H9 (cell line): Measurements from ENCODE around the gene KLHL13. TPM values are rescaled to one million over a fixed set of nuclear protein-coding genes. Genes with fewer than 3 reads are reported as not detected.

Experiments
- DNase-seq: peaks from one replicate; pipeline ENCODE4 v3.0.0-alpha.2; 2017
- H2AFZ ChIP-seq: one replicate; pipeline ENCODE4 v1.6.1; 2013; ENCODE audit warnings: mild to moderate bottlenecking, low read length, control low read depth, moderate library complexity
- H2AK5ac ChIP-seq: 2 replicates; pipeline ENCODE4 v1.6.1; 2013; ENCODE audit warnings: low read length, control low read depth, mixed read lengths; ENCODE audit not compliant: insufficient read length
- H2BK120ac ChIP-seq: one replicate; pipeline ENCODE4 v1.6.1; 2013; ENCODE audit warnings: low read depth, mild to moderate bottlenecking, low read length, control low read depth, inconsistent platforms; ENCODE audit not compliant: poor library complexity, severe bottlenecking
- H2BK12ac ChIP-seq: 2 replicates; pipeline ENCODE4 v1.6.1; 2013; ENCODE audit warnings: low read length, control low read depth, mixed read lengths, low read depth; ENCODE audit not compliant: insufficient read length
- H2BK15ac ChIP-seq: 2 replicates; pipeline ENCODE4 v1.6.1; 2013; ENCODE audit warnings: low read depth, low read length, control low read depth
- H2BK20ac ChIP-seq: one replicate; pipeline ENCODE4 v1.6.1; 2013; ENCODE audit warnings: low read depth, mild to moderate bottlenecking, low read length, control low read depth, inconsistent platforms; ENCODE audit not compliant: poor library complexity, severe bottlenecking
- H2BK5ac ChIP-seq: 2 replicates; pipeline ENCODE4 v1.6.1; 2013; ENCODE audit warnings: low read length, control low read depth, mixed read lengths; ENCODE audit not compliant: insufficient read length
- H3K14ac ChIP-seq: 2 replicates; pipeline ENCODE4 v1.6.1; 2013; ENCODE audit warnings: low read length, control low read depth; ENCODE audit not compliant: insufficient read depth
- H3K18ac ChIP-seq: 2 replicates; pipeline ENCODE4 v1.6.1; 2013; ENCODE audit warnings: low read depth, mild to moderate bottlenecking, mixed read lengths, low read length, control low read depth; ENCODE audit not compliant: insufficient read length
- H3K23ac ChIP-seq: 2 replicates; pipeline ENCODE4 v1.6.1; 2013; ENCODE audit warnings: low read length, control low read depth, mixed read lengths, low read depth; ENCODE audit not compliant: insufficient read length
- H3K23me2 ChIP-seq: 2 replicates; pipeline ENCODE4 v1.6.1; 2013; ENCODE audit warnings: low read depth, mild to moderate bottlenecking, mixed read lengths, low read length, control low read depth; ENCODE audit not compliant: insufficient read length, poor library complexity, severe bottlenecking
- H3K27ac ChIP-seq: 2 replicates; pipeline ENCODE4 v1.5.1; 2013; ENCODE audit warnings: low read length, control low read depth, mixed read lengths, low read depth; ENCODE audit not compliant: insufficient read length
- H3K27me3 ChIP-seq: 2 replicates; pipeline ENCODE4 v1.6.1; 2013; ENCODE audit warnings: low read length, control low read depth, inconsistent platforms; ENCODE audit not compliant: insufficient read depth
- H3K4ac ChIP-seq: 2 replicates; pipeline ENCODE4 v1.6.1; 2013; ENCODE audit warnings: low read depth, mild to moderate bottlenecking, control low read depth, inconsistent platforms, low read length, moderate library complexity
- H3K4me1 ChIP-seq: 2 replicates; pipeline ENCODE4 v1.6.1; 2013; ENCODE audit warnings: low read length, control low read depth, inconsistent platforms; ENCODE audit not compliant: insufficient read depth
- H3K4me2 ChIP-seq: 2 replicates; pipeline ENCODE4 v1.6.1; 2013; ENCODE audit warnings: low read length, control low read depth, mixed read lengths; ENCODE audit not compliant: insufficient read length, insufficient read depth
- H3K56ac ChIP-seq: 2 replicates; pipeline ENCODE4 v1.6.1; 2013; ENCODE audit warnings: low read depth, mild to moderate bottlenecking, mixed read lengths, low read length, control low read depth; ENCODE audit not compliant: insufficient read length
- H3K79me1 ChIP-seq: 2 replicates; pipeline ENCODE4 v1.6.1; 2013; ENCODE audit warnings: low read depth, mild to moderate bottlenecking, moderate library complexity, low read length, control low read depth, inconsistent platforms; ENCODE audit not compliant: insufficient read depth, poor library complexity, severe bottlenecking
- H3K79me2 ChIP-seq: 2 replicates; pipeline ENCODE4 v1.6.1; 2013; ENCODE audit warnings: low read length, control low read depth, inconsistent platforms; ENCODE audit not compliant: insufficient read depth
- H3K9ac ChIP-seq: 2 replicates; pipeline ENCODE4 v1.6.1; 2013; ENCODE audit warnings: low read length, control low read depth, mixed read lengths; ENCODE audit not compliant: insufficient read length; ENCODE audit errors: extremely low read depth
- H3K9me3 ChIP-seq: one replicate; pipeline ENCODE4 v1.6.1; 2013; ENCODE audit warnings: low read depth, low read length, inconsistent platforms; ENCODE audit not compliant: control insufficient read depth
- H3T11ph ChIP-seq: one replicate; pipeline ENCODE4 v1.6.1; 2013; ENCODE audit warnings: mild to moderate bottlenecking, low read length, control low read depth, inconsistent platforms
- H4K20me1 ChIP-seq: one replicate; pipeline ENCODE4 v1.6.1; 2013; ENCODE audit not compliant: control insufficient read depth, insufficient read length, insufficient read depth
- H4K5ac ChIP-seq: 2 replicates; pipeline ENCODE4 v1.6.1; 2013; ENCODE audit warnings: low read depth, mild to moderate bottlenecking, mixed read lengths, low read length, control low read depth; ENCODE audit not compliant: insufficient read length
- H4K8ac ChIP-seq: replicated peaks from 2 replicates; pipeline ENCODE4 v1.6.1; 2013; ENCODE audit warnings: low read length, control low read depth, mixed read lengths, low read depth; ENCODE audit not compliant: insufficient read length
- H4K91ac ChIP-seq: 2 replicates; pipeline ENCODE4 v1.6.1; 2013; ENCODE audit warnings: low read depth, mild to moderate bottlenecking, moderate library complexity, mixed read lengths, low read length, control low read depth; ENCODE audit not compliant: insufficient read length
- H3K27ac Mint-ChIP-seq, 3 experiments: 2 replicates in 2 of 3; 3 replicates in 1 of 3; pipeline ENCODE4 v1.8.0; 2020 to 2021; ENCODE audit warnings: mixed read lengths in 3 of 3, mild to moderate bottlenecking in 1 of 3, moderate library complexity in 1 of 3
- H3K27me3 Mint-ChIP-seq: 2 replicates; pipeline ENCODE4 v1.8.0; 2021; ENCODE audit warnings: low read depth, mild to moderate bottlenecking, moderate library complexity, mixed read lengths
- H3K36me3 Mint-ChIP-seq, 3 experiments: 2 replicates in 2 of 3; 3 replicates in 1 of 3; pipeline ENCODE4 v1.8.0; 2020 to 2021; ENCODE audit warnings: low read depth in 3 of 3, mixed read lengths in 3 of 3; ENCODE audit not compliant: insufficient read depth in 1 of 3
- H3K4me1 Mint-ChIP-seq, 2 experiments: 2 replicates each; pipeline ENCODE4 v1.8.0; 2020; ENCODE audit warnings: mixed read lengths in 2 of 2
- H3K4me3 Mint-ChIP-seq, 2 experiments: 2 replicates in 1 of 2; 3 replicates in 1 of 2; pipeline ENCODE4 v1.8.0; 2020 to 2021; ENCODE audit warnings: mild to moderate bottlenecking in 2 of 2, mixed read lengths in 2 of 2, moderate library complexity in 1 of 2
- H3K9me3 Mint-ChIP-seq, 2 experiments: 2 replicates in 1 of 2; 3 replicates in 1 of 2; pipeline ENCODE4 v1.8.0; 2020; ENCODE audit warnings: mild to moderate bottlenecking in 2 of 2, mixed read lengths in 2 of 2, moderate library complexity in 1 of 2
- WGBS: extraction: QIAGEN DNeasy Blood & Tissue Kit; methylation state at CpG from one replicate; pipeline ENCODE4 v1.1.7; 2013; ENCODE audit warnings: missing lambda C conversion rate, low lambda C conversion rate, mixed read lengths; ENCODE audit not compliant: insufficient read length; ENCODE audit errors: extremely low coverage; 5-methylcytosine and 5-hydroxymethylcytosine counted together
- total RNA-seq: library from RNA; stranded (reverse); gene quantifications from 2 replicates; pipeline ENCODE4 v1.2.1, GENCODE V29; 2021
- TF ChIP-seq, protein P1 (sequence below): fragments of 200-600 bp; sonication (generic); conservative IDR thresholded peaks from 3 replicates; pipeline ENCODE4 v1.8.0; 2021; ENCODE audit warnings: antibody characterized with exemption, mild to moderate bottlenecking

KLHL13 gene
- total RNA-seq, 1 experiment from 2014 or later = 4.1 TPM

DNA sequence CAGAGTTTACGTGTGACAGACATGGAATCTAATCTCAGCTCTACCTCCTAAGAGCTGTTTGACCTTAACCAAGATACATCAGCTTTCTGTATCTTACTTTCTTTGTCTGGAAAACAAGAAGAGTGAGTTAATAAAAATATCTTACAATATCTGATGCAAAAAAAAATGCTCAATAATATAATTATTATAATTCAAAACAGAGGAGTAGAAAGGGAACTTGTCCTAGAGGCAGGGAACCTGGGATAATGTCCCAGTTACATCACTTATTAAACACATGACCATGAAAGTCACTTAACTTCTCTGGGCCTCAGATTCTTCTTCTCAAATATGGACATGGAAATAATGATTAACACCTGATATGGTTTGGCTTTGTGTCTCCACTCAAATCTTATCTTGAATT, 256.1 kb downstream of the KLHL13 start:
- Histone ChIP-seq H3K27ac (no peak overlapping the region), H3K4me1 (no peaks in the 10 kb centered on the region), H2BK12ac (no peak overlapping the region), H2BK5ac (no peak overlapping the region), H2AFZ (no peak overlapping the region), H3K79me1 (no peaks in the 10 kb centered on the region), H4K20me1 (no peaks in the 10 kb centered on the region), H2BK120ac (no peak overlapping the region), H3K27me3 (no peaks in the 10 kb centered on the region), H3K79me2 (no peaks in the 10 kb centered on the region), H4K8ac (no peak overlapping the region), H3K18ac (no peak overlapping the region), H3K9me3 (peaks cover 21% of the 10 kb centered on the region), H4K5ac (no peak overlapping the region), H3K56ac (no peak overlapping the region), H2AK5ac (no peak overlapping the region), H3K23me2 (no peaks in the 10 kb centered on the region), H2BK20ac (no peak overlapping the region), H3K23ac (no peak overlapping the region), H3K14ac (no peak overlapping the region), H4K91ac (no peak overlapping the region), H3K4me2 (no peak overlapping the region), H3K4ac (no peak overlapping the region), H3T11ph (no peak overlapping the region), H3K9ac (no peak overlapping the region), H2BK15ac (no peak overlapping the region)
- Mint-ChIP-seq H3K9me3 (peaks cover 0 to 35% of the 10 kb centered on the region in 2 experiments; a peak in 3 of 5 replicates), H3K4me1 (no peaks in the 10 kb centered on the region), H3K27me3 (no peaks in the 10 kb centered on the region), H3K36me3 (peaks cover 0 to 2% (median 0%) of the 10 kb centered on the region in 3 experiments; a peak in 1 of 7 replicates), H3K27ac (no peak overlapping the region), H3K4me3 (no peak overlapping the region)
- WGBS = no CpG with 5 or more reads among the region's 1 CpG
- no peak for DNase-seq
- TF ChIP-seq, protein P1, sequence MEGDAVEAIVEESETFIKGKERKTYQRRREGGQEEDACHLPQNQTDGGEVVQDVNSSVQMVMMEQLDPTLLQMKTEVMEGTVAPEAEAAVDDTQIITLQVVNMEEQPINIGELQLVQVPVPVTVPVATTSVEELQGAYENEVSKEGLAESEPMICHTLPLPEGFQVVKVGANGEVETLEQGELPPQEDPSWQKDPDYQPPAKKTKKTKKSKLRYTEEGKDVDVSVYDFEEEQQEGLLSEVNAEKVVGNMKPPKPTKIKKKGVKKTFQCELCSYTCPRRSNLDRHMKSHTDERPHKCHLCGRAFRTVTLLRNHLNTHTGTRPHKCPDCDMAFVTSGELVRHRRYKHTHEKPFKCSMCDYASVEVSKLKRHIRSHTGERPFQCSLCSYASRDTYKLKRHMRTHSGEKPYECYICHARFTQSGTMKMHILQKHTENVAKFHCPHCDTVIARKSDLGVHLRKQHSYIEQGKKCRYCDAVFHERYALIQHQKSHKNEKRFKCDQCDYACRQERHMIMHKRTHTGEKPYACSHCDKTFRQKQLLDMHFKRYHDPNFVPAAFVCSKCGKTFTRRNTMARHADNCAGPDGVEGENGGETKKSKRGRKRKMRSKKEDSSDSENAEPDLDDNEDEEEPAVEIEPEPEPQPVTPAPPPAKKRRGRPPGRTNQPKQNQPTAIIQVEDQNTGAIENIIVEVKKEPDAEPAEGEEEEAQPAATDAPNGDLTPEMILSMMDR = no peak
